Measurements from ENCODE around the gene IL4R.

Gene IL4R

GRCh38 chr16:27321013-27321915 is 7.5 kb downstream of the IL4R start:
- Histone ChIP-seq H3K27ac (ENCODE audit: low read depth, low read length) (peak overlapping the region; percentile 24), H3K9ac (ENCODE audit: low read depth in 1 of 2, low read length in 2 of 2) (no peak overlapping the region)

GRCh38 chr16:27322858-27323780 is 9.3 kb downstream of the IL4R start:
- Histone ChIP-seq H3K27ac (ENCODE audit: low read depth, low read length) (peak overlapping the region; percentile 28), H3K27me3 (ENCODE audit: control insufficient read depth in 1 of 2, insufficient read depth in 2 of 2, low read length in 2 of 2) (no peaks in the 10 kb centered on the region), H3K4me3 (ENCODE audit: low read depth in 1 of 2, low read length in 2 of 2) (peak overlapping the region in 1 of 2 donors; percentile 29), H3K36me3 (ENCODE audit: control insufficient read depth in 1 of 2, insufficient read depth in 2 of 2, low read length in 2 of 2) (no peaks in the 10 kb centered on the region), H3K9ac (ENCODE audit: low read depth in 1 of 2, low read length in 2 of 2) (no peak overlapping the region), H3K4me1 (ENCODE audit: control insufficient read depth in 1 of 2, insufficient read depth in 2 of 2, low read length in 2 of 2) (peaks cover 66 to 74% of the 10 kb centered on the region in 2 donors), H3K9me3 (ENCODE audit: control insufficient read depth in 1 of 2, low read length in 2 of 2) (no peaks in the 10 kb centered on the region)

More at GRCh38 chr16:27321013-27321915, 7.5 kb downstream of the IL4R start:
- Histone ChIP-seq H3K4me3 (ENCODE audit: low read depth in 1 of 2, low read length in 2 of 2) (no peak overlapping the region), H3K36me3 (ENCODE audit: control insufficient read depth in 1 of 2, insufficient read depth in 2 of 2, low read length in 2 of 2) (no peaks in the 10 kb centered on the region), H3K27me3 (ENCODE audit: control insufficient read depth in 1 of 2, insufficient read depth in 2 of 2, low read length in 2 of 2) (no peaks in the 10 kb centered on the region), H3K9me3 (ENCODE audit: control insufficient read depth in 1 of 2, low read length in 2 of 2) (no peaks in the 10 kb centered on the region), H3K4me1 (ENCODE audit: control insufficient read depth in 1 of 2, insufficient read depth in 2 of 2, low read length in 2 of 2) (peaks cover 60 to 69% of the 10 kb centered on the region in 2 donors)

DNA sequence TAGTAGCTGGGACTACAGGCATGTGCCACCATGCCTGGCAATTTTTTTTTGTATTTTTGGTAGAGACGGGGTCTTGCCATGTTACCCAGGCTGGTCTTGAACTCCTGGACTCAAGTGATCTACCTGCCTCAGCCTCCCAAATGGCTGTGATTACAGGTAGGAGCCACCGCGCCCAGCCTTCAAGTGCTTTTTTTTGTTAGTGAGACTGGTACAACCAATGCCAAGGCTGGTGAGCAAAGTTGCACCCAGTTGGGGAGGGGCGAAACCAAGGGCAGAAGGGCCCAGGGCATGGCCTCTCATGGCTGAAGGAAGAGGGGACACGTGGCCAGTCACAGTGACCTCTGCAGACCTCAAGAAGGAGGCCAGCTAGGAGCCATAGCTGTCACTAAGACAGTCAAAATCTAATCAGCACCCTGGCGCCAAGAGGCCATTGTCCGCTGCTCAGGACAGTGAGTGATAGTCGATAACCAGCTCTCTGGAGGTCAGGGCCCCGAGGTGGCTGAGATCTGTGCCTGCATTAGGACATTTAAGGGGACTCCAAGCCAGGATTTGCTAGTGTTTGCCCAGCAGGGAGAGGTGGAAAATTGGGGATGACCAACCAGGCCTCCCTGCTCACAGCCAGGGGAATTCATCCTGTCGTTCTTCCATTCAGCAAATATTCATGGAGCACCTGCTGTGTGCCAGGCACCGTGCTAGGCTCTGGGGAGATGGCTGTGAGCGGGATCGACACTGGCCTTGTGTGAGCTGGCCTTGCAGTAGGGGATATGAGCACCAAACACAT is 10.2 kb downstream of the IL4R start:
- Histone ChIP-seq H3K36me3 (ENCODE audit: control insufficient read depth in 1 of 2, insufficient read depth in 2 of 2, low read length in 2 of 2) (no peaks in the 10 kb centered on the region), H3K4me3 (ENCODE audit: low read depth in 1 of 2, low read length in 2 of 2) (no peak overlapping the region), H3K27me3 (ENCODE audit: control insufficient read depth in 1 of 2, insufficient read depth in 2 of 2, low read length in 2 of 2) (no peaks in the 10 kb centered on the region), H3K9me3 (ENCODE audit: control insufficient read depth in 1 of 2, low read length in 2 of 2) (peaks cover 0 to 2% of the 10 kb centered on the region in 2 donors), H3K4me1 (ENCODE audit: control insufficient read depth in 1 of 2, insufficient read depth in 2 of 2, low read length in 2 of 2) (peaks cover 60 to 66% of the 10 kb centered on the region in 2 donors), H3K27ac (ENCODE audit: low read depth, low read length) (no peak overlapping the region), H3K9ac (ENCODE audit: low read depth in 1 of 2, low read length in 2 of 2) (no peak overlapping the region)

GRCh38 chr16:27324851-27325301 is 11.1 kb downstream of the IL4R start:
- Histone ChIP-seq H3K4me3 (ENCODE audit: low read depth in 1 of 2, low read length in 2 of 2) (no peak overlapping the region), H3K9ac (ENCODE audit: low read depth in 1 of 2, low read length in 2 of 2) (peak overlapping the region in 1 of 2 donors; percentile 21), H3K27ac (ENCODE audit: low read depth, low read length) (no peak overlapping the region), H3K9me3 (ENCODE audit: control insufficient read depth in 1 of 2, low read length in 2 of 2) (peaks cover 0 to 2% of the 10 kb centered on the region in 2 donors), H3K36me3 (ENCODE audit: control insufficient read depth in 1 of 2, insufficient read depth in 2 of 2, low read length in 2 of 2) (no peaks in the 10 kb centered on the region), H3K4me1 (ENCODE audit: control insufficient read depth in 1 of 2, insufficient read depth in 2 of 2, low read length in 2 of 2) (peaks cover 57 to 66% of the 10 kb centered on the region in 2 donors), H3K27me3 (ENCODE audit: control insufficient read depth in 1 of 2, insufficient read depth in 2 of 2, low read length in 2 of 2) (no peaks in the 10 kb centered on the region)

DNA sequence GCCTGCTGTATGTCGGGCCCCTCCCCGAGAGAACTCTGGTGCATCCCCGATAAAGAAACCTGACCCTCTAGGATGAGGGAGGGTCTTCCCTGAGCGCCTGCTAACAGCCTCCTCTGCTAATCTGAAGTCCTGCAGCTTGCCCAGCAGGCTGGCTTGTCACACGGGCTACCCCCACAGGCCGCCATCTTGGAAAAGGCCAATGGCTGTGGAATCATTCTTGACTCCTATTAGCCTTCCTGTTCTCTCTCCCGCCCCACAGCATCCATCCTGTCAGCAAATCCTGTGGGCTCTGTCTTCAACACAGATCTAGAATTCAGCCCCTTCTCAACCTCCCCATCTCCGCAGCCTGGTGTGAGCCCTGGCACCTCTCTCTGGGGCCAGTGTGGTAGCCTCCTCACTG is 12.0 kb downstream of the IL4R start:
- peaks cover 0 to 2% of the 10 kb centered on the region in 2 donors for H3K9me3 ChIP-seq (ENCODE audit: control insufficient read depth in 1 of 2, low read length in 2 of 2)
- H3K27me3 ChIP-seq (ENCODE audit: control insufficient read depth in 1 of 2, insufficient read depth in 2 of 2, low read length in 2 of 2): no peaks in the 10 kb centered on the region
- no peak overlapping the region for H3K9ac ChIP-seq (ENCODE audit: low read depth in 1 of 2, low read length in 2 of 2)
- H3K27ac ChIP-seq (ENCODE audit: low read depth, low read length): peak overlapping the region; percentile 80
- peaks cover 0 to 3% of the 10 kb centered on the region in 2 donors for H3K36me3 ChIP-seq (ENCODE audit: control insufficient read depth in 1 of 2, insufficient read depth in 2 of 2, low read length in 2 of 2)
- peaks cover 57 to 66% of the 10 kb centered on the region in 2 donors for H3K4me1 ChIP-seq (ENCODE audit: control insufficient read depth in 1 of 2, insufficient read depth in 2 of 2, low read length in 2 of 2)
- no peak overlapping the region for H3K4me3 ChIP-seq (ENCODE audit: low read depth in 1 of 2, low read length in 2 of 2)

DNA sequence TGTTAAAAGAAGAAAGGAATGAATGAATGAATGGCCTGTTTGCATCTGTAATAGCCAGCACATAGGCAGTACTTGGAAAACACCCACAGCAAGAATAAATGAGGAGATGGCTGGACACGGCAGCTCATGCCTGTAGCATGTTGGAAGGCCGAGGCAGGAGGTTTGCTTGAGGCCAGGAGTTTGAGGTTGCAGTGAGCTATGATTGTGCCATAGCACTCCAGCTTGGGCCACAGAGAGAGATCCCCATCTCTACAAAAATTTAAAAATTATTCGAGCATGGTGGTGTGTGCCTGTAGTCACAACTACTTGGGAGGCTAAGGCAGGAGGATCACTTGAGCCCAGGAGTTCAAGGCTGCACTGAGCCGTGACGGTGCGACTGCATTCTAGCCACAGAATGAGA is 12.5 kb downstream of the IL4R start:
- Histone ChIP-seq H3K4me1 (ENCODE audit: control insufficient read depth in 1 of 2, insufficient read depth in 2 of 2, low read length in 2 of 2) (peaks cover 57 to 64% of the 10 kb centered on the region in 2 donors), H3K9ac (ENCODE audit: low read depth in 1 of 2, low read length in 2 of 2) (peak overlapping the region in 1 of 2 donors; percentile 38), H3K27me3 (ENCODE audit: control insufficient read depth in 1 of 2, insufficient read depth in 2 of 2, low read length in 2 of 2) (no peaks in the 10 kb centered on the region), H3K36me3 (ENCODE audit: control insufficient read depth in 1 of 2, insufficient read depth in 2 of 2, low read length in 2 of 2) (peaks cover 2 to 6% of the 10 kb centered on the region in 2 donors), H3K4me3 (ENCODE audit: low read depth in 1 of 2, low read length in 2 of 2) (no peak overlapping the region), H3K27ac (ENCODE audit: low read depth, low read length) (peak overlapping the region; percentile 80), H3K9me3 (ENCODE audit: control insufficient read depth in 1 of 2, low read length in 2 of 2) (peaks cover 0 to 2% of the 10 kb centered on the region in 2 donors)

- Histone ChIP-seq H3K27ac (ENCODE audit: low read depth, low read length) (peak overlapping the region; percentile 80), H3K36me3 (ENCODE audit: control insufficient read depth in 1 of 2, insufficient read depth in 2 of 2, low read length in 2 of 2) (peaks cover 4 to 11% of the 10 kb centered on the region in 2 donors), H3K27me3 (ENCODE audit: control insufficient read depth in 1 of 2, insufficient read depth in 2 of 2, low read length in 2 of 2) (no peaks in the 10 kb centered on the region), H3K4me3 (ENCODE audit: low read depth in 1 of 2, low read length in 2 of 2) (no peak overlapping the region), H3K9me3 (ENCODE audit: control insufficient read depth in 1 of 2, low read length in 2 of 2) (peaks cover 0 to 2% of the 10 kb centered on the region in 2 donors), H3K4me1 (ENCODE audit: control insufficient read depth in 1 of 2, insufficient read depth in 2 of 2, low read length in 2 of 2) (peaks cover 57 to 60% of the 10 kb centered on the region in 2 donors), H3K9ac (ENCODE audit: low read depth in 1 of 2, low read length in 2 of 2) (peak overlapping the region; percentile 38 to 40)
Observed at GRCh38 chr16:27326738-27327585, 13.2 kb downstream of the IL4R start.

DNA sequence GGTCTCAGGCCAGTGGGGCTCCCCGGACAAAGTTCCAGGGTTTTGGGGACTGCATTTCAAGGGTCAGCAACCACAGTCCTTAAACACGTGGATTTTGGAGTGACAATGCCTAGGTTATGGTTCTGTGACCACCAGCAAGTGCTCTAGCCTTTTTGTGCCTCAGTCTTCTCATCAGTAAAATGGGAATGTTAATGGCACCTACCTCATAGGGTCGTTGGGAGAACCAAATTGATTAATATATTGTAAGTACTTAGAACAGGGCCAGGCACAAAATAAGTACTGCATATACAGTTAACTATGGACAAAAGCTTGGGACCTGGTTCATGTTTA is 13.8 kb downstream of the IL4R start:
- H3K36me3 ChIP-seq (ENCODE audit: control insufficient read depth in 1 of 2, insufficient read depth in 2 of 2, low read length in 2 of 2): peaks cover 4 to 14% of the 10 kb centered on the region in 2 donors
- peaks cover 0 to 2% of the 10 kb centered on the region in 2 donors for H3K9me3 ChIP-seq (ENCODE audit: control insufficient read depth in 1 of 2, low read length in 2 of 2)
- peak overlapping the region; percentile 16 to 40 for H3K9ac ChIP-seq (ENCODE audit: low read depth in 1 of 2, low read length in 2 of 2)
- peak overlapping the region; percentile 80 for H3K27ac ChIP-seq (ENCODE audit: low read depth, low read length)
- no peak overlapping the region for H3K4me3 ChIP-seq (ENCODE audit: low read depth in 1 of 2, low read length in 2 of 2)
- H3K27me3 ChIP-seq (ENCODE audit: control insufficient read depth in 1 of 2, insufficient read depth in 2 of 2, low read length in 2 of 2): no peaks in the 10 kb centered on the region
- H3K4me1 ChIP-seq (ENCODE audit: control insufficient read depth in 1 of 2, insufficient read depth in 2 of 2, low read length in 2 of 2): peaks cover 51 to 54% of the 10 kb centered on the region in 2 donors

- H3K27me3 ChIP-seq (ENCODE audit: control insufficient read depth in 1 of 2, insufficient read depth in 2 of 2, low read length in 2 of 2): no peaks in the 10 kb centered on the region
- H3K4me1 ChIP-seq (ENCODE audit: control insufficient read depth in 1 of 2, insufficient read depth in 2 of 2, low read length in 2 of 2): peaks cover 38 to 42% of the 10 kb centered on the region in 2 donors
- H3K9ac ChIP-seq (ENCODE audit: low read depth in 1 of 2, low read length in 2 of 2): no peak overlapping the region
- peak overlapping the region; percentile 43 for H3K27ac ChIP-seq (ENCODE audit: low read depth, low read length)
- H3K4me3 ChIP-seq (ENCODE audit: low read depth in 1 of 2, low read length in 2 of 2): no peak overlapping the region
- H3K9me3 ChIP-seq (ENCODE audit: control insufficient read depth in 1 of 2, low read length in 2 of 2): peaks cover 0 to 2% of the 10 kb centered on the region in 2 donors
- peaks cover 10 to 24% of the 10 kb centered on the region in 2 donors for H3K36me3 ChIP-seq (ENCODE audit: control insufficient read depth in 1 of 2, insufficient read depth in 2 of 2, low read length in 2 of 2)
Observed at GRCh38 chr16:27328937-27329336, 15.2 kb downstream of the IL4R start.

Measured in duodenal mucosa (tissue), 2 donors.